Measurements from ENCODE around the gene PELI3.

Gene PELI3

DNA sequence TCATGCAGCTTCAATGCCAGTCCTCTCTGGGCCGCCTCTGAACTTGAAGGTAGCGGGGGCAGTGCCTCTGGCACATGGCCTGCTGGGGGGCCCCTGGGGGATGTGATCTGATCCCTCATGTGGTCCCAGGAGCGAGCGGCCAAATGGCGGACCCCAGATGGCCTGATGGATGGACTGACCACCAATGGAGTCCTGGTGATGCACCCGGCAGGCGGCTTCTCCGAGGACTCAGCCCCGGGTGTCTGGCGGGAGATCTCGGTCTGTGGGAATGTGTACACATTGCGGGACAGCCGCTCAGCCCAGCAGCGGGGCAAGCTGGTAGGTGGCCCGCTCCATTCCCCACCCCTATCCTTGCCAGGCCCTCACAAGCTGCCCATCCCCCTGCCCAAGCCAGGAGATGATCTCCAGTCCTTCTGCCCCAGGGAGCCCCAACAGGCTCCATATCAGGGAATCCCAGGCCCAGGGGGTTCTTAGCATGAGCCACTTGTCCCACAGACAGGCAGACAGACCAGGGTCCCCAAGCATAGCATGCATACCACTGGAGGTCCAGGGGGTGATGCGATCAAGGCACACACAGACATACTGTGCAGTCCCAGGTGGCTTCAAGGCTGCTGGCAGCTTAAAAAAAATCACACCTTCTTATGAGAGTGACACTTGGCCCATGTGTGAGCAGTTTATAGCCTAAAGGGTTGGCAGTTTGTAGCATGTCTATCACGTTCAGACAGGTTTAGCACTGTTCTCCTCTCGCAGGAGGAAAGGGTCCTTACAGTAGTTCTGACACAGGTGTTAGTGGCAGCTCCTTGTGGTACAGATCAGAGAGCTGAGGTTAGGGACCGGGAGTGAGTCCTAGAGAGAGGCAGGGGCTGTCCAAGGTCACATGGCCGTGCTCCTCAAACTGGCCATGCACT, 7.2 kb downstream of the PELI3 start:
- H3K4me3 ChIP-seq (ENCODE audit: low read depth, low read length), result no peak overlapping the region
- in situ Hi-C loops (cut with HindIII; ENCODE audit: low sequenced_read_pairs), result no loop called here
- TF ChIP-seq, protein P1, sequence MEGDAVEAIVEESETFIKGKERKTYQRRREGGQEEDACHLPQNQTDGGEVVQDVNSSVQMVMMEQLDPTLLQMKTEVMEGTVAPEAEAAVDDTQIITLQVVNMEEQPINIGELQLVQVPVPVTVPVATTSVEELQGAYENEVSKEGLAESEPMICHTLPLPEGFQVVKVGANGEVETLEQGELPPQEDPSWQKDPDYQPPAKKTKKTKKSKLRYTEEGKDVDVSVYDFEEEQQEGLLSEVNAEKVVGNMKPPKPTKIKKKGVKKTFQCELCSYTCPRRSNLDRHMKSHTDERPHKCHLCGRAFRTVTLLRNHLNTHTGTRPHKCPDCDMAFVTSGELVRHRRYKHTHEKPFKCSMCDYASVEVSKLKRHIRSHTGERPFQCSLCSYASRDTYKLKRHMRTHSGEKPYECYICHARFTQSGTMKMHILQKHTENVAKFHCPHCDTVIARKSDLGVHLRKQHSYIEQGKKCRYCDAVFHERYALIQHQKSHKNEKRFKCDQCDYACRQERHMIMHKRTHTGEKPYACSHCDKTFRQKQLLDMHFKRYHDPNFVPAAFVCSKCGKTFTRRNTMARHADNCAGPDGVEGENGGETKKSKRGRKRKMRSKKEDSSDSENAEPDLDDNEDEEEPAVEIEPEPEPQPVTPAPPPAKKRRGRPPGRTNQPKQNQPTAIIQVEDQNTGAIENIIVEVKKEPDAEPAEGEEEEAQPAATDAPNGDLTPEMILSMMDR (IDR thresholded peaks at IDR 0.05; ENCODE audit: low read depth, low read length, missing control alignments), result no peak
- no peak for DNase-seq (ENCODE audit: low read depth)

- TF ChIP-seq, protein P1 (IDR thresholded peaks at IDR 0.05; ENCODE audit: low read depth, low read length, missing control alignments), result no peak
- DNase-seq (ENCODE audit: low read depth), result no peak
- H3K4me3 ChIP-seq (ENCODE audit: low read depth, low read length), result no peak overlapping the region
- in situ Hi-C loops (cut with HindIII; ENCODE audit: low sequenced_read_pairs), result no loop called here
Observed at GRCh38 chr11:66475349-66476172, 8.9 kb downstream of the PELI3 start.

- TF ChIP-seq, protein P1 (IDR thresholded peaks at IDR 0.05; ENCODE audit: low read depth, low read length, missing control alignments), result no peak
- no peak for DNase-seq (ENCODE audit: low read depth)
- H3K4me3 ChIP-seq (ENCODE audit: low read depth, low read length), result no peak overlapping the region
- in situ Hi-C loops (cut with HindIII; ENCODE audit: low sequenced_read_pairs), result no loop called here
Observed at GRCh38 chr11:66476173-66476840, 9.6 kb downstream of the PELI3 start.

GRCh38 chr11:66476841-66477251, 10.1 kb downstream of the PELI3 start:
- TF ChIP-seq, protein P1 (IDR thresholded peaks at IDR 0.05; ENCODE audit: low read depth, low read length, missing control alignments), result no peak
- in situ Hi-C loops (cut with HindIII; ENCODE audit: low sequenced_read_pairs), result no loop called here
- H3K4me3 ChIP-seq (ENCODE audit: low read depth, low read length), result no peak overlapping the region
- DNase-seq (ENCODE audit: low read depth), result no peak

GRCh38 chr11:66477263-66478201, 10.8 kb downstream of the PELI3 start:
- DNase-seq (ENCODE audit: low read depth), result no peak
- H3K4me3 ChIP-seq (ENCODE audit: low read depth, low read length), result no peak overlapping the region
- in situ Hi-C loops (cut with HindIII; ENCODE audit: low sequenced_read_pairs), result no loop called here
- TF ChIP-seq, protein P1 (IDR thresholded peaks at IDR 0.05; ENCODE audit: low read depth, low read length, missing control alignments), result no peak
